ENCODE measurements around the gene ITPR1. TPM values are rescaled to one million over a fixed set of nuclear protein-coding genes. Genes with fewer than 3 reads are reported as not detected.
A peak's percentile ranks its signal among the peaks of the same experiment; 100 is the strongest.

Gene ITPR1
- polyA plus RNA-seq, 1 donor = 12.7 TPM

- Histone ChIP-seq H3K4me1 (ENCODE audit: control insufficient read depth, insufficient read depth, low read length) (peaks cover 31% of the 10 kb centered on the region), H3K4me3 (ENCODE audit: low read length) (no peak overlapping the region), H3K36me3 (ENCODE audit: control insufficient read depth, insufficient read depth, low read length) (no peaks in the 10 kb centered on the region), H3K27me3 (ENCODE audit: control insufficient read depth, insufficient read depth, low read length) (no peaks in the 10 kb centered on the region), H3K27ac (ENCODE audit: low read length) (peak overlapping the region; percentile 88), H3K9me3 (ENCODE audit: control insufficient read depth, low read depth, low read length) (no peaks in the 10 kb centered on the region)
- peak; percentile 27 to 73 for DNase-seq
- no CpG with 5 or more reads among the region's 3 CpGs for WGBS (ENCODE audit: insufficient coverage, low lambda C conversion rate)
These were observed 331.8 kb downstream of the ITPR1 start for GRCh38 chr3:4824926-4825325.

GRCh38 chr3:4825436-4826236, 332.5 kb downstream of the ITPR1 start:
- 20% methylated on average over 1 of the region's 12 CpGs for WGBS (ENCODE audit: insufficient coverage, low lambda C conversion rate)
- peak overlapping the region; percentile 88 for H3K27ac ChIP-seq (ENCODE audit: low read length)
- DNase-seq = peak; percentile 54 to 78
- H3K4me3 ChIP-seq (ENCODE audit: low read length) = no peak overlapping the region
- no peaks in the 10 kb centered on the region for H3K36me3 ChIP-seq (ENCODE audit: control insufficient read depth, insufficient read depth, low read length)
- H3K4me1 ChIP-seq (ENCODE audit: control insufficient read depth, insufficient read depth, low read length) = peaks cover 31% of the 10 kb centered on the region
- H3K27me3 ChIP-seq (ENCODE audit: control insufficient read depth, insufficient read depth, low read length) = no peaks in the 10 kb centered on the region
- no peaks in the 10 kb centered on the region for H3K9me3 ChIP-seq (ENCODE audit: control insufficient read depth, low read depth, low read length)

- WGBS (ENCODE audit: insufficient coverage, low lambda C conversion rate) = 30% methylated on average over 2 of the region's 20 CpGs
- no peaks in the 10 kb centered on the region for H3K27me3 ChIP-seq (ENCODE audit: control insufficient read depth, insufficient read depth, low read length)
- peaks cover 31% of the 10 kb centered on the region for H3K4me1 ChIP-seq (ENCODE audit: control insufficient read depth, insufficient read depth, low read length)
- no peak overlapping the region for H3K4me3 ChIP-seq (ENCODE audit: low read length)
- no peaks in the 10 kb centered on the region for H3K9me3 ChIP-seq (ENCODE audit: control insufficient read depth, low read depth, low read length)
- peak; percentile 73 to 85 for DNase-seq
- H3K36me3 ChIP-seq (ENCODE audit: control insufficient read depth, insufficient read depth, low read length) = no peaks in the 10 kb centered on the region
- H3K27ac ChIP-seq (ENCODE audit: low read length) = peak overlapping the region; percentile 88
These were observed 333.3 kb downstream of the ITPR1 start for GRCh38 chr3:4826237-4827100.

- Histone ChIP-seq H3K4me3 (ENCODE audit: low read length) (no peak overlapping the region), H3K9me3 (ENCODE audit: control insufficient read depth, low read depth, low read length) (no peaks in the 10 kb centered on the region), H3K27ac (ENCODE audit: low read length) (no peak overlapping the region), H3K27me3 (ENCODE audit: control insufficient read depth, insufficient read depth, low read length) (no peaks in the 10 kb centered on the region), H3K36me3 (ENCODE audit: control insufficient read depth, insufficient read depth, low read length) (no peaks in the 10 kb centered on the region), H3K4me1 (ENCODE audit: control insufficient read depth, insufficient read depth, low read length) (peaks cover 31% of the 10 kb centered on the region)
- DNase-seq = no peak
- WGBS (ENCODE audit: insufficient coverage, low lambda C conversion rate) = 100% methylated on average over 3 of the region's 8 CpGs
These were observed 334.6 kb downstream of the ITPR1 start for GRCh38 chr3:4827767-4828166.

GRCh38 chr3:4828279-4829030, 335.3 kb downstream of the ITPR1 start:
- 100% methylated on average over 1 of the region's 10 CpGs for WGBS (ENCODE audit: insufficient coverage, low lambda C conversion rate)
- Histone ChIP-seq H3K27me3 (ENCODE audit: control insufficient read depth, insufficient read depth, low read length) (no peaks in the 10 kb centered on the region), H3K4me1 (ENCODE audit: control insufficient read depth, insufficient read depth, low read length) (peaks cover 31% of the 10 kb centered on the region), H3K27ac (ENCODE audit: low read length) (no peak overlapping the region), H3K36me3 (ENCODE audit: control insufficient read depth, insufficient read depth, low read length) (no peaks in the 10 kb centered on the region), H3K9me3 (ENCODE audit: control insufficient read depth, low read depth, low read length) (no peaks in the 10 kb centered on the region), H3K4me3 (ENCODE audit: low read length) (no peak overlapping the region)
- DNase-seq = no peak

GRCh38 chr3:4829031-4829394, 335.9 kb downstream of the ITPR1 start:
- Histone ChIP-seq H3K27ac (ENCODE audit: low read length) (no peak overlapping the region), H3K36me3 (ENCODE audit: control insufficient read depth, insufficient read depth, low read length) (no peaks in the 10 kb centered on the region), H3K27me3 (ENCODE audit: control insufficient read depth, insufficient read depth, low read length) (no peaks in the 10 kb centered on the region), H3K4me3 (ENCODE audit: low read length) (no peak overlapping the region), H3K9me3 (ENCODE audit: control insufficient read depth, low read depth, low read length) (no peaks in the 10 kb centered on the region), H3K4me1 (ENCODE audit: control insufficient read depth, insufficient read depth, low read length) (peaks cover 31% of the 10 kb centered on the region)
- no CpG with 5 or more reads among the region's 1 CpG for WGBS (ENCODE audit: insufficient coverage, low lambda C conversion rate)
- DNase-seq = no peak

- no peaks in the 10 kb centered on the region for H3K9me3 ChIP-seq (ENCODE audit: control insufficient read depth, low read depth, low read length)
- no CpG with 5 or more reads among the region's 5 CpGs for WGBS (ENCODE audit: insufficient coverage, low lambda C conversion rate)
- no peaks in the 10 kb centered on the region for H3K36me3 ChIP-seq (ENCODE audit: control insufficient read depth, insufficient read depth, low read length)
- H3K27ac ChIP-seq (ENCODE audit: low read length) = no peak overlapping the region
- no peak overlapping the region for H3K4me3 ChIP-seq (ENCODE audit: low read length)
- H3K27me3 ChIP-seq (ENCODE audit: control insufficient read depth, insufficient read depth, low read length) = no peaks in the 10 kb centered on the region
- DNase-seq = no peak
- peaks cover 18% of the 10 kb centered on the region for H3K4me1 ChIP-seq (ENCODE audit: control insufficient read depth, insufficient read depth, low read length)
These were observed 337.4 kb downstream of the ITPR1 start for GRCh38 chr3:4830586-4830914.

- peaks cover 8% of the 10 kb centered on the region for H3K4me1 ChIP-seq (ENCODE audit: control insufficient read depth, insufficient read depth, low read length)
- no peaks in the 10 kb centered on the region for H3K9me3 ChIP-seq (ENCODE audit: control insufficient read depth, low read depth, low read length)
- no peaks in the 10 kb centered on the region for H3K36me3 ChIP-seq (ENCODE audit: control insufficient read depth, insufficient read depth, low read length)
- WGBS (ENCODE audit: insufficient coverage, low lambda C conversion rate) = no CpG with 5 or more reads among the region's 4 CpGs
- H3K4me3 ChIP-seq (ENCODE audit: low read length) = no peak overlapping the region
- H3K27ac ChIP-seq (ENCODE audit: low read length) = no peak overlapping the region
- no peak for DNase-seq
- H3K27me3 ChIP-seq (ENCODE audit: control insufficient read depth, insufficient read depth, low read length) = no peaks in the 10 kb centered on the region
These were observed 338.4 kb downstream of the ITPR1 start for GRCh38 chr3:4831580-4831950.

GRCh38 chr3:4833471-4833870, 340.3 kb downstream of the ITPR1 start:
- Histone ChIP-seq H3K4me1 (ENCODE audit: control insufficient read depth, insufficient read depth, low read length) (no peaks in the 10 kb centered on the region), H3K9me3 (ENCODE audit: control insufficient read depth, low read depth, low read length) (no peaks in the 10 kb centered on the region), H3K27me3 (ENCODE audit: control insufficient read depth, insufficient read depth, low read length) (no peaks in the 10 kb centered on the region), H3K4me3 (ENCODE audit: low read length) (no peak overlapping the region), H3K36me3 (ENCODE audit: control insufficient read depth, insufficient read depth, low read length) (no peaks in the 10 kb centered on the region), H3K27ac (ENCODE audit: low read length) (no peak overlapping the region)
- no CpG with 5 or more reads among the region's 5 CpGs for WGBS (ENCODE audit: insufficient coverage, low lambda C conversion rate)
- no peak for DNase-seq

- Histone ChIP-seq H3K9me3 (ENCODE audit: control insufficient read depth, low read depth, low read length) (no peaks in the 10 kb centered on the region), H3K27me3 (ENCODE audit: control insufficient read depth, insufficient read depth, low read length) (no peaks in the 10 kb centered on the region), H3K36me3 (ENCODE audit: control insufficient read depth, insufficient read depth, low read length) (no peaks in the 10 kb centered on the region), H3K4me3 (ENCODE audit: low read length) (no peak overlapping the region), H3K4me1 (ENCODE audit: control insufficient read depth, insufficient read depth, low read length) (no peaks in the 10 kb centered on the region), H3K27ac (ENCODE audit: low read length) (no peak overlapping the region)
- no peak for DNase-seq
- WGBS (ENCODE audit: insufficient coverage, low lambda C conversion rate) = no CpG with 5 or more reads among the region's 8 CpGs
These were observed 341.3 kb downstream of the ITPR1 start for GRCh38 chr3:4834403-4834866.

All from large intestine (tissue), 3 donors.